Left lung (tissue), 10 donors: ENCODE data around the gene HERC2. TPM values are rescaled to one million over a fixed set of nuclear protein-coding genes. Genes with fewer than 3 reads are reported as not detected.
"Not testable (repeated sequence)": the region's sequence is repeated elsewhere in the genome, so short reads cannot be mapped to it uniquely, and the experiment has no call there.

Source experiments
- ATAC-seq: fragments of 200-7000 bp; cut with Tn5 transposase; one replicate; pipeline ENCODE4 v1.9.1; 2020; ENCODE audit warnings: moderate library complexity
- DNase-seq, 4 donors: peaks; one replicate each; pipeline ENCODE4 v3.0.0-alpha.2; 2013 to 2020
- H3K27ac ChIP-seq, 2 donors: fragments of 200-600 bp; sonication (generic) in 1 of 2; one replicate each; pipeline versions ENCODE4 v1.5.0 to v1.8.0; 2020 to 2021
- H3K27me3 ChIP-seq, 2 donors: fragments of 200-600 bp; sonication (generic) in 1 of 2; one replicate each; pipeline versions ENCODE4 v1.5.0 to v1.8.0; 2020 to 2021
- H3K36me3 ChIP-seq, 2 donors: fragments of 200-600 bp; sonication (generic) in 1 of 2; one replicate each; pipeline versions ENCODE4 v1.5.0 to v1.8.0; 2020 to 2021
- H3K4me1 ChIP-seq, 2 donors: fragments of 200-600 bp; one replicate each; pipeline ENCODE4 v1.8.0; 2021
- H3K4me3 ChIP-seq, 2 donors: fragments of 200-600 bp; sonication (generic) in 1 of 2; one replicate each; pipeline versions ENCODE4 v1.5.0 to v1.8.0; 2020 to 2021; ENCODE audit warnings: mild to moderate bottlenecking in 1 of 2
- H3K9me3 ChIP-seq, 2 donors: fragments of 200-600 bp; sonication (generic) in 1 of 2; one replicate each; pipeline versions ENCODE4 v1.5.0 to v1.8.0; 2020 to 2021
- intact Hi-C, 2 donors: fragments of 100-400 bp; cut with DNase I; formaldehyde crosslinking; loops; one replicate each; pipeline versions ENCODE4 v1.11.2 to v1.14.2; 2022
- polyA plus RNA-seq, 6 donors: library from polyadenylated mRNA; unstranded; fragments of 120-200 nt; gene quantifications; one replicate each; pipeline ENCODE4 v1.2.1, GENCODE V29; 2013; ENCODE audit not compliant: insufficient read length in 6 of 6
- total RNA-seq, 2 donors: library from RNA; stranded (reverse); fragmentation: NEBNext Ultra II Directional; extraction: Animal tissue kit (Norgen Biotek cat#: 25700); gene quantifications; one replicate each; pipeline ENCODE4 v1.2.1, GENCODE V29; 2021
- TF ChIP-seq, protein P1 (sequence below), 2 donors: fragments of 200-600 bp; sonication (generic) in 1 of 2; IDR thresholded peaks; one replicate each; pipeline versions ENCODE4 v1.5.0 to v1.8.0; 2021; ENCODE audit warnings: antibody characterized with exemption in 2 of 2
- donor health status: DM: no; HTN: yes; CAD: no.
- donor health status: DM: no; HTN: no; CAD: no.

HERC2 gene
- total and polyA plus RNA-seq, 8 donors: 52.7 to 68.6 (median 56.4) TPM

DNA sequence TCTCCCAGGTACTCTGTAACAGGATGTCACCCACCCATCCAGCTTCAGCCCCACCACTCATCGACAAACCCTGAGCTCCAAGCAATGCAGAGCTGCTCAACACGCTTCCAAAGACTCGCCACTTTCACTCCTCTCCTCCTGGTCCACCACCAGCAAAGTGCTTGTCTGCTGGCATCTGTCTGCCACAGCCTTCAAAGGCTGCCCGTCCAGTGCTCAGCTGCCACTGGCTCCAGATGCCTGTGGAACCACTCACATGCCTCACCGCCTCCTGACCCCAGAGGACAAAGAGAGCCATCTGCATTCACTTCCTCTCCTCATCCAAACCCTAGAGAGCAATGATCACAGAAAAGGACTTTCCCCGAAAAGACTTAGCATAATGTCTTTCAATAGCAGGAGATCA is 113.4 kb downstream of the HERC2 start:
- no peaks in the 10 kb centered on the region for H3K9me3 ChIP-seq
- H3K4me3 ChIP-seq: no peak overlapping the region
- intact Hi-C loops: no loop called here
- no peak for ATAC-seq
- no peak for DNase-seq
- H3K27ac ChIP-seq: no peak overlapping the region
- H3K4me1 ChIP-seq: no peaks in the 10 kb centered on the region
- TF ChIP-seq, protein P1, sequence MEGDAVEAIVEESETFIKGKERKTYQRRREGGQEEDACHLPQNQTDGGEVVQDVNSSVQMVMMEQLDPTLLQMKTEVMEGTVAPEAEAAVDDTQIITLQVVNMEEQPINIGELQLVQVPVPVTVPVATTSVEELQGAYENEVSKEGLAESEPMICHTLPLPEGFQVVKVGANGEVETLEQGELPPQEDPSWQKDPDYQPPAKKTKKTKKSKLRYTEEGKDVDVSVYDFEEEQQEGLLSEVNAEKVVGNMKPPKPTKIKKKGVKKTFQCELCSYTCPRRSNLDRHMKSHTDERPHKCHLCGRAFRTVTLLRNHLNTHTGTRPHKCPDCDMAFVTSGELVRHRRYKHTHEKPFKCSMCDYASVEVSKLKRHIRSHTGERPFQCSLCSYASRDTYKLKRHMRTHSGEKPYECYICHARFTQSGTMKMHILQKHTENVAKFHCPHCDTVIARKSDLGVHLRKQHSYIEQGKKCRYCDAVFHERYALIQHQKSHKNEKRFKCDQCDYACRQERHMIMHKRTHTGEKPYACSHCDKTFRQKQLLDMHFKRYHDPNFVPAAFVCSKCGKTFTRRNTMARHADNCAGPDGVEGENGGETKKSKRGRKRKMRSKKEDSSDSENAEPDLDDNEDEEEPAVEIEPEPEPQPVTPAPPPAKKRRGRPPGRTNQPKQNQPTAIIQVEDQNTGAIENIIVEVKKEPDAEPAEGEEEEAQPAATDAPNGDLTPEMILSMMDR (IDR thresholded peaks at IDR 0.05): no peak
- no peaks in the 10 kb centered on the region for H3K27me3 ChIP-seq
- peaks cover 0 to 23% of the 10 kb centered on the region in 2 donors for H3K36me3 ChIP-seq

DNA sequence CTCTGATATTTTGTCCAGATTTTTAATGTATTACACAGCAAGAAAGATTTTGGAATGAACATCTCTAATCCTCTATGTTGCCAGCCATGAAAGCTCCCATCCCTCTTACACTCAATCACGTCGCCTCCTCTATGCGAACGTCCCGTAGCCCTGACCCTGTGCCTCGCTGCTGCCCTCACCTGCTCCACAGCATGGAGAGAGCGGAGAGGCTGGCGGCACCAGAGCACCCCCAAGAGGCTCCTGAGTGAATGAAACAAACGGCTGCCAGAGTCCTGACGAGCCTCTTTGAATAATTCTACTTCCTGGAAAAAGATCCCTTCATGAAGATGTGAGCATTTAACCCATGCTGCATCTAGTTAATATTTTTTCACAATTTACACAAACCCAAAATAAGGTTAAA is 116.3 kb downstream of the HERC2 start:
- H3K9me3 ChIP-seq, intact Hi-C loops, H3K27me3 ChIP-seq, H3K27ac ChIP-seq, H3K4me3 ChIP-seq, ATAC-seq, H3K4me1 ChIP-seq, DNase-seq: not testable (repeated sequence)
- H3K36me3 ChIP-seq: peaks cover 0 to 18% of the 10 kb centered on the region in 2 donors

DNA sequence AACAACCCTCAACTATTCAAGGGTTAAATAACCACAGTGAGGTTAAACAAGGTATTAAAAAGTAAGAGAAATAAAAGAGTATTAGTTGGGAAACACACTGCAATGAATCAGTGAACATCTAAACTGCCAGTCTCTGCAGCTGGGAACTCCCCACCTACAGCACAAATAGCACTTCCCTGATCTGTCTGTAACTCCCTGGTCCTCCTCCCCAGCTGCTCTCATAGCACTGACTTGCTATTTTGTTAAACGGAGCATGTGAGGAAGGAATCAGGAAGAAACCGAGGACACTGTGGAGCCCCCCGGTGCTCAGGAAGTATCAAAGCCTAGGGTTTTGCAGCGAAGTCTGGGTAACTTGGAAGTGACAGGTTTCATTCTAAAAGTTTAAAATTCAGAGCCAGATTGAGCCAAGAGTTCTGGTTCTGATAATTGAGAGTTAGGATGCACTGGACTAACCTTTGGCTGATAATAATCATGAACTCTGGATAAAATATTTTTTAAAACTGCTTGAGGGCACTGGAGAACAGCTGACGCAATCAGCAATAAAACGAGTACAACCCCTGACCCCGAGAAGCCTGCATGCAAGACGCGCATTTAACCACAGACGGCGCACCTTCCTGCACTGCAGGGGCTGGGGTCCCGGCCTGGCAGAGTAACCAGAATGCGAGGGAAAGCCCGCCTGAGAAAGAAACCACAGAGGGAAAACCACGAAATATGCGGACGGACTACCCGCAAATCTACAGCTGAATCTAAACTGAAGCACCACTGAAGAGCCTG is 118.7 kb downstream of the HERC2 start:
- DNase-seq, H3K27ac ChIP-seq, H3K27me3 ChIP-seq, H3K4me3 ChIP-seq, H3K9me3 ChIP-seq, H3K4me1 ChIP-seq, intact Hi-C loops, ATAC-seq: not testable (repeated sequence)
- peaks cover 0 to 29% of the 10 kb centered on the region in 2 donors for H3K36me3 ChIP-seq

DNA sequence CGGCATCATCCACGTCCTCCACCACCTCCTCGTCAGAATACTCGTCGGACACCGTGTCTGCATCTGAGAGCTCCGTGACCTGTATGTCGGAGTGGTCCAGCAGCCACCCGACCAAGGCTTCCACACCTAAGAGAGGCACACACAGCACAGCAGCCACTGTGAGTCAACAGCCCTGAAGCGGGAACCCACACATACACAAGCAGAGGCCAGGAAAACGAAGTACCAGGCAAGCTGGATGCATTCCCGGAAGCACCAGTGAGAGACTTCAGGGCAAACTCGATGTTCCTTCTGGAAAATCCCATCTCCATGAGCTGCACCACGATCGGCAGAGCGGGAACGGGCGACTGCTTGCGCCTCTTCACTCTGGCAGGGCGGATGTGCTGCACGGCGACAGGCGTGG is 119.9 kb downstream of the HERC2 start:
- DNase-seq, intact Hi-C loops, ATAC-seq, H3K27me3 ChIP-seq, H3K4me3 ChIP-seq, H3K9me3 ChIP-seq, H3K27ac ChIP-seq, H3K4me1 ChIP-seq: not testable (repeated sequence)
- peaks cover 0 to 41% of the 10 kb centered on the region in 2 donors for H3K36me3 ChIP-seq

DNA sequence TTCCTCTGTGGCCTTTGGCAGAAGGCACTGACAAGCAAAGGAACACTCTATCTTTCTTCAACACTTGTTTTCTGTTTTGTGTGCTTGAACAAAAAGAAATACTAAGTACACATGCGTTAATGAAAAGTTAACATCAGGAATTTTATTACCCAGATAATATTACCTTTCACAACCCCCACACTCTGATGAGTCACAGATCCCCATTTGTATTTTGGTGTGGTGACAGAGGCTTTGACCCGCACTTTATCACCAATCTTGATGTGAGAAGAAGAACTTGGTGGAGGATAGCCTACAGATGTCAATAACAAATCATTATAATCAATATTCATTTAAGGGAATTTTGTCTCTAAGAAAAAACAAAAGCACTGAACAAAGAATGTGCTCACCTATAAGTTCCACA is 123.8 kb downstream of the HERC2 start:
- DNase-seq, H3K4me3 ChIP-seq, H3K9me3 ChIP-seq, intact Hi-C loops, ATAC-seq, H3K27me3 ChIP-seq, H3K4me1 ChIP-seq, H3K27ac ChIP-seq: not testable (repeated sequence)
- peaks cover 0 to 60% of the 10 kb centered on the region in 2 donors for H3K36me3 ChIP-seq

GRCh38 chr15:28197694-28198093 is 124.3 kb downstream of the HERC2 start:
- ATAC-seq, DNase-seq, H3K27ac ChIP-seq, H3K4me1 ChIP-seq, H3K4me3 ChIP-seq, intact Hi-C loops, H3K9me3 ChIP-seq, H3K27me3 ChIP-seq: not testable (repeated sequence)
- H3K36me3 ChIP-seq: peaks cover 0 to 60% of the 10 kb centered on the region in 2 donors

DNA sequence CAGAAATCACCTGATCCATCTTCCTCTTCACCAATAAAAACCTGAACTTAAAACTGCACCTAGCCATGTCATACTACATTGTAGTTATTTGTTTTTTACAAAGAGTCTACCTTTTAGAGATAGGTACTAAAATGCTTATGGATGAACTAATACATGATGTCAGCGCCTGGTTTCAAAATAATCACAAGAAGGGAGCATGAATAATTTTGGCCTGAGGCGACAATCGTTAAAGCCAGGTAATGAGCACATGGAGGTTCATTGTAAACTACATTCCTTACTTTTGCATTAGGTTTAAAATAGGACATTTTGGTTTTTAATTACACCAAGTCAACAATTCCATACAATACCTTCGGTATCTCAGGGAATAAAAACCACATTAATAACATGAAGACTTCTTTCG is 125.4 kb downstream of the HERC2 start:
- DNase-seq, H3K27me3 ChIP-seq, intact Hi-C loops, ATAC-seq, H3K27ac ChIP-seq, H3K9me3 ChIP-seq, H3K4me3 ChIP-seq, H3K4me1 ChIP-seq: not testable (repeated sequence)
- H3K36me3 ChIP-seq: peaks cover 0 to 69% of the 10 kb centered on the region in 2 donors

- Histone ChIP-seq H3K4me1 (no peaks in the 10 kb centered on the region), H3K4me3 (no peak overlapping the region), H3K9me3 (no peaks in the 10 kb centered on the region), H3K36me3 (peaks cover 0 to 73% of the 10 kb centered on the region in 2 donors), H3K27me3 (no peaks in the 10 kb centered on the region), H3K27ac (no peak overlapping the region)
- DNase-seq: no peak
- TF ChIP-seq, protein P1 (IDR thresholded peaks at IDR 0.05): no peak
- no peak for ATAC-seq
- intact Hi-C loops: no loop called here
Measured at GRCh38 chr15:28192772-28193171, 129.2 kb downstream of the HERC2 start.
